GM18868 (cell line): ENCODE data around the gene GJC3.
"Not testable (repeated sequence)": the region's sequence is repeated elsewhere in the genome, so short reads cannot be mapped to it uniquely, and the experiment has no call there.

ENCODE experiments used
- ATAC-seq: cut with Tn5 transposase; IDR thresholded peaks from one replicate; pipeline ENCODE4 v1.9.1; 2021; ENCODE audit warnings: mild to moderate bottlenecking, moderate library complexity; ENCODE audit not compliant: unreplicated experiment

GJC3 gene

GRCh38 chr7:99928994-99929729 is at the start of gene GJC3:
TSS of gene GJC3 (minus strand) at chr7:99929620. CDS start at chr7:99929620, 0 bp downstream.
- no peak for ATAC-seq

GRCh38 chr7:99976626-99977025 is 47.2 kb upstream of the GJC3 start:
- no peak for ATAC-seq

GRCh38 chr7:99975782-99976521 is 46.5 kb upstream of the GJC3 start, which contains the start of gene AZGP1:
TSS of gene AZGP1 (minus strand) at chr7:99976031. CDS start at chr7:99976020, 11 bp downstream.
- no peak for ATAC-seq

DNA sequence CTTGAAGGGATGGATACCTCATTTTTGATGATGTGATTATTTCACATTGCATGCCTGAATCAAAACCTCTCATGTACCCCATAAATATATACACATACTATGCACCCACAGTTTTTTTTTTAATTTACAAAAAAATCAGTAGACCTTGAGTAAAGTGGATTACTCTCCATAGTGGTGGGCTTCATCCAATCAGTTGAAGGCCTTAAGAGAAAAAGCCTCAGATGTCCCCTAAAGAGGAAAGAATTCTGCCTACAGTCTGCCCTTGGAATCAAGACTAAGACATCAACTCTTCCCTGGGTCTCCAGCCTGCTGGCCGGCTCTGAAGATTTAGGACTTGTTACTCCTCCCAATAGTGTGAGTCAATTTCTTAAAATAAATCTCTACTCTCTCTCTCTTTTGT is 45.3 kb upstream of the GJC3 start:
- no peak for ATAC-seq

- not testable (repeated sequence) for ATAC-seq
These were observed 44.4 kb upstream of the GJC3 start for GRCh38 chr7:99973817-99974216.

- ATAC-seq = no peak
These were observed 41.8 kb upstream of the GJC3 start for GRCh38 chr7:99971242-99971641.

DNA sequence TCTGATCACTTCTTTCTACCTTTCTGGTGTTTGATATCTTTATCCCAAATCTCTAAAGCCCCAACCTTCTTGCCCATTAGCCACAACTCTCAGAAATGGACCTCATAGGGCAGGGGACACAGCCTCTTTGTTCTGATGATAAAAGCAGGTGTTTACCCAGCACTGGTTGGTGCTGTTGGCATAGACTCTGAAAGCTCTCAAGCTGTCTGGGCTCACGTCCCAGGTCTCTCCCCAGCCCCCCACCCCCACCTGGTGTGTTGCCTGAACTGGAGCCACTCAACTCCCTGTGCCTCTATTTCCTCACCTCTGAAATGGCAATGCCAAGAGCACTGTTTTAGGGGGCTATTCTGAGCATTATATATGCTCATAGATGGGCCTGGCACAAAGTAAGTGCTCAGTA is 40.4 kb upstream of the GJC3 start:
- ATAC-seq = not testable (repeated sequence)

DNA sequence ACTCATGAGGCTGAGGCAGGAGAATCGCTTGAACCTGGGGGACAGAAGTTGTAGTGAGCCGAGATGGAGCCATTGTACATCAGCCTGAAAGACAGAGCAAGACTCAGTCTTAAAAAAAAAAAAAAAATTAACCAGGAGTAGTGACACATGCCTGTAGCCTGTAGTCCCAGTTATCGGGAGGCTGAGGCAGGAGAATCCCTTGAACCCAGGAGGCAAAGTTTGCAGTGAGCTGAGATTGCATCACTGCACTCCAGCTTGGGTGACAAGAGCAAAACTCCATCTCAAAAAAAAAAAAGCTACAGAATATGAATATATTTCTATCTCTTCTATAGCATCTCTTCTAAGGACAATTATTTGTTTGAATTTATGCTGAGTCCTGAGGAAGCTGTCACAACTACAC is 39.9 kb upstream of the GJC3 start:
- ATAC-seq = no peak

DNA sequence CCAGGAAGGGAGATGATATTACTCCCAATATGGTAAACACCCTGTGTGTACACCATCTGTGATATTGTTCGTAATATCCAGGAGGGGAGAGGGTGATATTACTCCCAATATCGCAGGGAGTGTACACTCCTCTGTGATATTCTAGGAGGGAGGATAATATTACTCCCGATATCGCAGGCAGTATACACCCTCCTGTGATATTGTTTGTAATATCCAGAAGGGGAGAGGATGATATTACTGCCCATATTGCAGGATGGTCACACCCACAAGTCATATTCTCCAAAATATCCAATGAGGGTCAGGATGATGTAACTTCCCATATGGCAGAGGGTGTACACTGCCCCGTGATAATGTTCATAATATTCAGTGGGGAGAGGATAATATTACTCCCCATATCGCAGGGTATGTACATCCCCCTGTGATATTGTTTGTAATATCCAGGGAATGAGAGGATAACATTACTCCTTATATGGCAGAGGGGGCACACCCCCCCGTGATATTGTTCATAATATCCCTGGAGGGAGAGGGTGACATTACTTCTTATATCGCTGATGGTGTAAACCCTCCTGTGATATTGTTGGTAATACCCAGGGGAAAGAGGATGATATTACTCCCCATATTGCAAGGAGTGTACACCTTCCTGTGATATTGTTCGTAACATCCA is 29.3 kb upstream of the GJC3 start:
- no peak for ATAC-seq

- no peak for ATAC-seq
These were observed 25.8 kb upstream of the GJC3 start for GRCh38 chr7:99955247-99955646.

GRCh38 chr7:99954643-99955042 is 25.2 kb upstream of the GJC3 start:
- ATAC-seq = not testable (repeated sequence)

DNA sequence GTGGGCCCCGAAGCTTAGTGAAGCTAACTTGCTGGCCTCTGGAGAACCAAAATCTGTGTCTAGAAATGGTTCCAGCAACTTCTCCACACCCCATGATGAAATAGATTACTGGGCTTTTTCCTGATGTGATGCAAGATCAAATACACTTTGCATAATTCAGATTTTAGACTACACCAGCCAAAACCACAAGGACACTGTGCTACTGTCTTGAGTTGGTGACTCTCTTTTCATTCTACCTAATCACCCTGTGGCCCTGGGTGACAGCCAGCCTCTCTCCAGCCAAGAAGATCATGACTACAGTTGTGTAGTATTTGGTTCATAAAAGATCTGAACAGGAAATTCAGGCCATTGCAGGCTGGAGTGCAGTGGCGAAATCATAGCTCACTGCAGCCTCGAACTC is 24.2 kb upstream of the GJC3 start:
- no peak for ATAC-seq

DNA sequence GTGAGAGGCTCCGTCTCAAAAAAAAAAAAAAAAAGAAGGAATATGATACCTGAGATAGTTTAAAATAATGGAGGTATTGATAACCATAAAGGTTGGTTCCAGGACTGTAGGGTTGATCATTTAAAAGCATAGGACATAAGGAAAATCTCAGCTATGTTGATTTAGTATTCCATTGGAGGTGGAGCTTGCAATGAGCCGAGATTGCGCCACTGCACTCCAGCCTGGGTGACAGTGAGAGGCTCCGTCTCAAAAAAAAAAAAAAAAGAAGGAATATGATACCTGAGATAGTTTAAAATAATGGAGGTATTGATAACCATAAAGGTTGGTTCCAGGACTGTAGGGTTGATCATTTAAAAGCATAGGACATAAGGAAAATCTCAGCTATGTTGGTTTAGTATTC is 23.2 kb upstream of the GJC3 start:
- ATAC-seq = not testable (repeated sequence)

DNA sequence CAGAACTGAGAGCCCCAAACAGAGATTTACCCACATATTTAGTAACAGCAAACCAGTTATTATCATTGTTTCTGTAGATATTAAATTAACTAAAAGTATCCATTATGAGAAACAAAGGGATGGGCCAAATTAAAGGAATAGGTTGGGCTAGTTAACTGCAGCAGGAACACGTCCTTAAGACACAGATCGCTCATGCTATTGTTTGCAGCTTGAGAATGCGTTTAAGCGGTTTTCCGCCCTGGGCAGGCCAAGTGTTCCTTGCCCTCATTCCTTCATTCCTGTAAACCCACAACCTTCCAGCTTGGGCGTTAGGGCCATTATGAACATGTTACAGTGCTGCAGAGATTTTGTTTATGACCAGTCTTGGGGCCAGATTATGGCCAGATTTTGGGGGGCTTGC is 21.4 kb upstream of the GJC3 start:
- not testable (repeated sequence) for ATAC-seq

- ATAC-seq = no peak
These were observed 20.3 kb upstream of the GJC3 start for GRCh38 chr7:99949645-99950228.

GRCh38 chr7:99947608-99948007 is 18.2 kb upstream of the GJC3 start:
- no peak for ATAC-seq

- ATAC-seq = no peak
These were observed 15.2 kb upstream of the GJC3 start for GRCh38 chr7:99944497-99945070.

DNA sequence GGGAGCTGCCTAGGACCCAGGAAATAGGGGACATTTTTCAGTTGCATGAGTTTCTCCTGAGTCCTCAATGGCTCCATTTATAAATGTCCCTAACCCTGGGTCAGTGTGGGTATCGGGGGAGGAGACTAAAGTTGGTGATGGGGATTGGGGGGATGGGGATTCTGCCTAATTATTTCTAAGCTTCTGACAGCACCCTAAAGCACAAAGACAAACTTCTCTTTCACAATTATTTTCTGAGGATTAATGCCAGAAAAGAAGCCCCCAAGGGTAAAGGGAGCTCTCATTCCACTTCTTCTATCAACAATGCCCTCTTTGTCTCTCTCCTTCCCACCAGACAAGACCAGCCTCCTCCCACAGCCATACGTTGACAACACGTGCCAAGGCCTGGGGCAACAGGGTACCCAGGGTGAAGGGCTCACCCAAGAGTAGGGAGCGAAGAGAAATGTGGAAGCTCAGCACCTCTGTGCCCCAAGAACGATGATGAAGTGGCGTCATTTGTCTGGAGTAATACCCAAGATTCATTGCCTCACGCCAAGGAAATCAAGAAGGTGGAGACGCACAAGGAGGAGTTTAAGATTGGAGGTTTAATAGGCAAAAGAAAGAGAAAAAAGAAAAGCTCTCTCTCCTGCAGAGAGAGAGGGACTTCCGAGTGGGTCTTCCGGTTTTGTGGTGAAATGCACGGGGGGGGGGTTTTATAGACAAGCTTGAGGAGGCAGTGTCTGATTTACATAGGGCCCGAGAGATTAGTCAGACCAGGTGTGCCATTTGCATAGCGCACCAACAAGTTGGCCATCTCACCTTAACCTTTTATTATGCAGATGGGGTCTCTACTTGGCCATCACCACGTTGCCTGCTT is 14.4 kb upstream of the GJC3 start:
- ATAC-seq = no peak

GRCh38 chr7:99938296-99938695 is 8.9 kb upstream of the GJC3 start:
- no peak for ATAC-seq

DNA sequence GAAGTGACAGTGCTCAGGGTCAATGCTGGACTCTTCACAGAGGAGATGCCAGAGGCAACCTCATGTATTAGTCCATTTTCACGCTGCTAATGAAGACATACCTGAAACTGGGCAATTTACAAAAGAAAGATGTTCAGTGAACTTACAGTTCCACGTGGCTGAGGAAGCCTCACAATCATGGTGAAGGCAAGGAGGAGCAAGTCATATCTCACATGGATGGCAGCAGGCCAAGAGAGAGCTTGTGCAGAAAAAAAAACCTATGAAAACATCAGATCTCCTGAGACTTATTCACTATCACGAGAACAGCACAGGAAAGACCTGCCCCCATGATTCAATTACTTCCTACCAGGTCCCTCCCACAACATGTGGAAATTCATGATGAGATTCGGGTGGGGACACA is 5.6 kb upstream of the GJC3 start:
- ATAC-seq = not testable (repeated sequence)
